Liver (tissue), 9 donors: ENCODE data around the gene PARD3. TPM values are rescaled to one million over a fixed set of nuclear protein-coding genes. Genes with fewer than 3 reads are reported as not detected.

Experiments
- DNase-seq: peaks from one replicate; pipeline ENCODE4 v3.0.0-alpha.2; 2017; ENCODE audit warnings: low spot score
- H3K27ac ChIP-seq, 2 donors: one replicate each; pipeline ENCODE4 v1.7.0; 2013; ENCODE audit warnings: inconsistent platforms in 2 of 2, low read length in 2 of 2, control low read depth in 1 of 2, low read depth in 1 of 2, mild to moderate bottlenecking in 1 of 2
- H3K27me3 ChIP-seq, 4 donors: one replicate each; pipeline versions ENCODE4 v1.6.1 to v1.7.0; 2013; ENCODE audit warnings: low read length in 3 of 4, inconsistent platforms in 1 of 4, mild to moderate bottlenecking in 1 of 4, moderate library complexity in 1 of 4; ENCODE audit not compliant: control insufficient read depth in 4 of 4, insufficient read depth in 4 of 4
- H3K36me3 ChIP-seq, 4 donors: one replicate each; pipeline versions ENCODE4 v1.6.1 to v1.7.0; 2013; ENCODE audit warnings: low read length in 3 of 4, mild to moderate bottlenecking in 3 of 4, low read depth in 1 of 4, moderate library complexity in 1 of 4; ENCODE audit not compliant: control insufficient read depth in 4 of 4, insufficient read depth in 3 of 4
- H3K4me1 ChIP-seq, 4 donors: one replicate each; pipeline versions ENCODE4 v1.6.1 to v1.7.0; 2013; ENCODE audit warnings: low read length in 3 of 4, mild to moderate bottlenecking in 3 of 4, moderate library complexity in 1 of 4; ENCODE audit not compliant: control insufficient read depth in 4 of 4, insufficient read depth in 4 of 4
- H3K4me3 ChIP-seq, 3 donors: one replicate each; pipeline versions ENCODE4 v1.6.1 to v1.7.0; 2013; ENCODE audit warnings: low read length in 3 of 3, control low read depth in 1 of 3, low read depth in 1 of 3, mild to moderate bottlenecking in 1 of 3
- H3K9ac ChIP-seq, 2 donors: one replicate each; pipeline ENCODE4 v1.7.0; 2013; ENCODE audit warnings: low read length in 2 of 2, mild to moderate bottlenecking in 2 of 2, moderate library complexity in 2 of 2, control low read depth in 1 of 2, low read depth in 1 of 2
- H3K9me3 ChIP-seq, 4 donors: one replicate each; pipeline versions ENCODE4 v1.6.1 to v1.7.0; 2013; ENCODE audit warnings: low read length in 3 of 4; ENCODE audit not compliant: control insufficient read depth in 4 of 4
- EGR1 ChIP-seq, 2 donors: IDR thresholded peaks; 2 replicates each; pipeline ENCODE4 v1.6.1; 2016 to 2018; ENCODE audit warnings: antibody characterized with exemption in 2 of 2, low read depth in 2 of 2
- FOXA2 ChIP-seq: IDR thresholded peaks from 2 replicates; pipeline ENCODE4 v1.6.1; 2016; ENCODE audit warnings: antibody characterized with exemption
- GABPA ChIP-seq, 2 donors: IDR thresholded peaks in 1 of 2; conservative IDR thresholded peaks in 1 of 2; 2 replicates each; pipeline ENCODE4 v1.6.1; 2016; ENCODE audit warnings: antibody characterized with exemption in 2 of 2, mild to moderate bottlenecking in 1 of 2, moderate library complexity in 1 of 2
- HNF4A ChIP-seq, 2 donors: conservative IDR thresholded peaks; 2 replicates each; pipeline ENCODE4 v1.6.1; 2016; ENCODE audit warnings: antibody characterized with exemption in 2 of 2, mild to moderate bottlenecking in 2 of 2
- HNF4G ChIP-seq: IDR thresholded peaks from 2 replicates; pipeline ENCODE4 v1.6.1; 2016; ENCODE audit warnings: antibody characterized with exemption
- JUND ChIP-seq, 2 donors: IDR thresholded peaks; 2 replicates each; pipeline ENCODE4 v1.6.1; 2016; ENCODE audit warnings: antibody characterized with exemption in 2 of 2
- NR2F2 ChIP-seq: IDR thresholded peaks from 2 replicates; pipeline ENCODE4 v1.6.1; 2016; ENCODE audit warnings: antibody characterized with exemption
- RAD21 ChIP-seq, 2 donors: IDR thresholded peaks; 2 replicates each; pipeline ENCODE4 v1.6.1; 2016; ENCODE audit warnings: antibody characterized with exemption in 2 of 2, mild to moderate bottlenecking in 2 of 2
- RXRA ChIP-seq, 2 donors: IDR thresholded peaks; 2 replicates each; pipeline ENCODE4 v1.6.1; 2017 to 2018; ENCODE audit warnings: antibody characterized with exemption in 2 of 2, mild to moderate bottlenecking in 1 of 2
- SP1 ChIP-seq: IDR thresholded peaks from 2 replicates; pipeline ENCODE4 v1.6.1; 2018; ENCODE audit warnings: antibody characterized with exemption, mild to moderate bottlenecking
- TAF1 ChIP-seq: conservative IDR thresholded peaks from 2 replicates; pipeline ENCODE4 v1.6.1; 2016; ENCODE audit warnings: antibody characterized with exemption, mild to moderate bottlenecking
- YY1 ChIP-seq: IDR thresholded peaks from 2 replicates; pipeline ENCODE4 v1.6.1; 2016; ENCODE audit warnings: antibody characterized with exemption, mild to moderate bottlenecking
- whole genome bisulfite sequencing: extraction: QIAGEN DNeasy Blood & Tissue Kit; methylation state at CpG from one replicate; pipeline ENCODE4 v1.1.7; 2013; 5-methylcytosine and 5-hydroxymethylcytosine counted together
- polyA plus RNA-seq, 2 donors: library from polyadenylated mRNA; stranded (reverse) in 1 of 2; unstranded in 1 of 2; fragments of 200-250 nt in 1 of 2; fragments of >200 nt in 1 of 2; fragmentation: Nextera tagmentation in 1 of 2; extraction: Ambion mirVana in 1 of 2; gene quantifications; one replicate each; pipeline versions ENCODE4 v1.2.1 to v1.2.3, GENCODE V29; 2013 to 2015
- total RNA-seq, 2 donors: library from RNA; depleted of rRNA; stranded (reverse); fragments of >200 nt; gene quantifications; one replicate each; pipeline ENCODE4 v1.2.3, GENCODE V29; 2014
- TF ChIP-seq, protein P1 (sequence below): IDR thresholded peaks from 2 replicates; pipeline ENCODE4 v1.6.1; 2016; ENCODE audit warnings: antibody characterized with exemption, mild to moderate bottlenecking
- TF ChIP-seq, protein P2 (sequence below): IDR thresholded peaks from 2 replicates; pipeline ENCODE4 v1.6.1; 2016; ENCODE audit warnings: antibody characterized with exemption
- TF ChIP-seq, protein P3 (sequence below): IDR thresholded peaks from 2 replicates; pipeline ENCODE4 v1.6.1; 2016; ENCODE audit warnings: antibody characterized with exemption
- donor health status: healthy.
- donor health status: healthy.
- donor health status: healthy.
- donor health status: healthy.
- donor health status: healthy.

PARD3 gene
- total and polyA plus RNA-seq, 4 donors, result 12.3 to 43.8 (median 13.5) TPM

DNA sequence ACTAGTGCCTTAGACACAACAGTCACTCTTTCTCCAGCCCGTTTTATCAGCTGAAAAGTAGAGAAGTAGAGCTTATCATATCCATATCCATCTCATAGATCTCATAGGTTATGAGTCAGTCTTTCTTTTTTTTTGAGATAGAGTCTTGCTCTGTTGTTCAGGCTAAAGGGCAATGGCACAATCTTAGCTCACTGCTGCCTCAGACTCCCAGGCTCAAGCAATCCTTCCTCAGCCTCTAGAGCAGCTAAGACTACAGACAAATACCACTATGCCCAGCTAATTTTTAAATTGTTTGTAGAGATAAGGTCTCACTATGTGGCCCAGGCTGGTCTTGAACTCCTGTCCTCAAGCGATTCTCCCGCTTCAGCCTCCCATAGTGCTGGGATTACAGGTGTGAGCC is 2.5 kb upstream of the PARD3 start:
- TF ChIP-seq GABPA (IDR thresholded peaks at IDR 0.05 in 1 of 2, conservative IDR thresholded peaks at IDR 0.05 in 1 of 2) (no peak), HNF4G (no peak), HNF4A (conservative IDR thresholded peaks at IDR 0.05) (no peak), FOXA2 (no peak), EGR1 (IDR thresholded peaks at IDR 0.05; ENCODE audit: low read depth in 2 of 2) (no peak)
- Histone ChIP-seq H3K27ac (no peak overlapping the region), H3K36me3 (no peaks in the 10 kb centered on the region), H3K4me1 (peaks cover 5 to 28% (median 16%) of the 10 kb centered on the region in 4 donors), H3K9me3 (no peaks in the 10 kb centered on the region), H3K4me3 (no peak overlapping the region), H3K9ac (no peak overlapping the region), H3K27me3 (no peaks in the 10 kb centered on the region)
- WGBS, result 76% methylated on average over 3 of the region's 3 CpGs
- DNase-seq, result no peak

DNA sequence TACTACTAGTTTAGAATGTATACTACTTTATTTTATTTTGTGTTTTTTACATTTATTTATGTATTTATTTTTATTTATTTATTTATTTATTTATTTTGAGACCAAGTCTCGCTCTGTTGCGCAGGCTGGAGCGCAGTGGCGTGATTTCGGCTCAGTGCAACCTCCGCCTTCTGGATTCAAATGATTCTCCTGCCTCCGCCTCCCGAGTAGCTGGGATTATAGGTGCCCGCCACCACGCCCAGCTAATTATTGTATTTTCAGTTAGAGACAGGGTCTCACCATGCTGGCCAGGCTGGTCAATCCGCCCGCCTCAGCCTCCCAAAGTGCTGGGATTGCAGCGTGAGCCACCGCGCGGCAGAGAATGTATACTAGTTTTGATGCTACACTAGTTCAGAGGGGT is 2.0 kb upstream of the PARD3 start:
- Histone ChIP-seq H3K4me3 (no peak overlapping the region), H3K27me3 (no peaks in the 10 kb centered on the region), H3K36me3 (no peaks in the 10 kb centered on the region), H3K9ac (no peak overlapping the region), H3K9me3 (no peaks in the 10 kb centered on the region), H3K27ac (no peak overlapping the region), H3K4me1 (peaks cover 6 to 30% (median 17%) of the 10 kb centered on the region in 4 donors)
- 98% methylated on average over 16 of the region's 16 CpGs for WGBS
- TF ChIP-seq, protein P1, sequence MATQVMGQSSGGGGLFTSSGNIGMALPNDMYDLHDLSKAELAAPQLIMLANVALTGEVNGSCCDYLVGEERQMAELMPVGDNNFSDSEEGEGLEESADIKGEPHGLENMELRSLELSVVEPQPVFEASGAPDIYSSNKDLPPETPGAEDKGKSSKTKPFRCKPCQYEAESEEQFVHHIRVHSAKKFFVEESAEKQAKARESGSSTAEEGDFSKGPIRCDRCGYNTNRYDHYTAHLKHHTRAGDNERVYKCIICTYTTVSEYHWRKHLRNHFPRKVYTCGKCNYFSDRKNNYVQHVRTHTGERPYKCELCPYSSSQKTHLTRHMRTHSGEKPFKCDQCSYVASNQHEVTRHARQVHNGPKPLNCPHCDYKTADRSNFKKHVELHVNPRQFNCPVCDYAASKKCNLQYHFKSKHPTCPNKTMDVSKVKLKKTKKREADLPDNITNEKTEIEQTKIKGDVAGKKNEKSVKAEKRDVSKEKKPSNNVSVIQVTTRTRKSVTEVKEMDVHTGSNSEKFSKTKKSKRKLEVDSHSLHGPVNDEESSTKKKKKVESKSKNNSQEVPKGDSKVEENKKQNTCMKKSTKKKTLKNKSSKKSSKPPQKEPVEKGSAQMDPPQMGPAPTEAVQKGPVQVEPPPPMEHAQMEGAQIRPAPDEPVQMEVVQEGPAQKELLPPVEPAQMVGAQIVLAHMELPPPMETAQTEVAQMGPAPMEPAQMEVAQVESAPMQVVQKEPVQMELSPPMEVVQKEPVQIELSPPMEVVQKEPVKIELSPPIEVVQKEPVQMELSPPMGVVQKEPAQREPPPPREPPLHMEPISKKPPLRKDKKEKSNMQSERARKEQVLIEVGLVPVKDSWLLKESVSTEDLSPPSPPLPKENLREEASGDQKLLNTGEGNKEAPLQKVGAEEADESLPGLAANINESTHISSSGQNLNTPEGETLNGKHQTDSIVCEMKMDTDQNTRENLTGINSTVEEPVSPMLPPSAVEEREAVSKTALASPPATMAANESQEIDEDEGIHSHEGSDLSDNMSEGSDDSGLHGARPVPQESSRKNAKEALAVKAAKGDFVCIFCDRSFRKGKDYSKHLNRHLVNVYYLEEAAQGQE, result no peak
- TF ChIP-seq YY1, result no peak
- TF ChIP-seq HNF4G, result no peak
- no peak for TF ChIP-seq TAF1
- DNase-seq, result no peak

DNA sequence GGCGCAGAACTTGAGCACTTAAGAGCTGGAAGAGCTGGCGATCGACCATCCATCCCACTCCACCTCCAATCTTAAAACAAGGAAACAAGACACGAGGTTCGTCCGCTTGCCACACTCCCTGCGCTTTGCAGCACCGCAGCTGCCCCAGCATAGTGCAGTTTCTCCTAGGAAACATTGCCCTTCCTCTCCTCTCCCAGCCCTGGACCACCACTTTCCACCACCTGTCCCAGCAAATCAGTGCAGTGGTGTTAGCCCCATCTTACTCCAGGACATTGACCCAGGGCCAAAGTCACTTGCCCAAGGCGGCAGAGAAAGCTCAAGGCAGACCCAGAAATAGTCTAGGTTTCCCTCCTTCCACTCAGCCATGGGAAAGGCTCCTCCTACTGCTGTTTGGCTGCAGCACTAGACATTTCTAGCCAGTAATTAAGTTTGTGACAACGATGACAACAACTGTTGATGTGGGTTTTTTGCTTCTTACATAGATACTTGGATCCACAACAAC is 1.5 kb upstream of the PARD3 start:
- no peak for DNase-seq

DNA sequence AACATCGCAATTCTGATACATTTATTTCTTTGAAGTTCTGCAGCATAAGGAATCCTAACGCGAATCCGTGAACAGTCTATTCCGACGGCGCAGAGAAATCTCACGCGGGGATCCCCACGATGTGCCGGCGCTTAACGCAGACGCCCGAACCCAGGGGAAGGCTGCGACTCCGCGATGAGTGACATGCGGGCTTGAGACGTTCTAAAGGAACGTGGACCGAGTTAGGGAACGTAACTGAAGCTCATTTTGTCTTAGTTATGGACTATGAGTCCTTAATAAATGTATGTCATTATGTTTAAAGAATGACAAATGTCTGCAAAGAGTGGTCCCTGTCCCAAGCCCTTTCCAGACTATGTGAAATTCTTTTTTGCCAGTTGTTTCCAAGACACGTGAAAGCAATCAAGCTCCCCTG is 995 bp upstream of the PARD3 start:
- Histone ChIP-seq H3K4me1 (peaks cover 6 to 30% (median 17%) of the 10 kb centered on the region in 4 donors), H3K36me3 (no peaks in the 10 kb centered on the region), H3K9ac (no peak overlapping the region), H3K27ac (peak overlapping the region; percentile 42 to 56), H3K4me3 (peak overlapping the region; percentile 29 to 99 (median 51)), H3K27me3 (no peaks in the 10 kb centered on the region), H3K9me3 (no peaks in the 10 kb centered on the region)
- TF ChIP-seq NR2F2 (no peak), TAF1 (no peak), EGR1 (IDR thresholded peaks at IDR 0.05; ENCODE audit: low read depth in 2 of 2) (no peak), SP1 (no peak), JUND (IDR thresholded peaks at IDR 0.05) (no peak)
- TF ChIP-seq, protein P2, sequence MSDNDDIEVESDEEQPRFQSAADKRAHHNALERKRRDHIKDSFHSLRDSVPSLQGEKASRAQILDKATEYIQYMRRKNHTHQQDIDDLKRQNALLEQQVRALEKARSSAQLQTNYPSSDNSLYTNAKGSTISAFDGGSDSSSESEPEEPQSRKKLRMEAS, result no peak
- TF ChIP-seq, protein P3, sequence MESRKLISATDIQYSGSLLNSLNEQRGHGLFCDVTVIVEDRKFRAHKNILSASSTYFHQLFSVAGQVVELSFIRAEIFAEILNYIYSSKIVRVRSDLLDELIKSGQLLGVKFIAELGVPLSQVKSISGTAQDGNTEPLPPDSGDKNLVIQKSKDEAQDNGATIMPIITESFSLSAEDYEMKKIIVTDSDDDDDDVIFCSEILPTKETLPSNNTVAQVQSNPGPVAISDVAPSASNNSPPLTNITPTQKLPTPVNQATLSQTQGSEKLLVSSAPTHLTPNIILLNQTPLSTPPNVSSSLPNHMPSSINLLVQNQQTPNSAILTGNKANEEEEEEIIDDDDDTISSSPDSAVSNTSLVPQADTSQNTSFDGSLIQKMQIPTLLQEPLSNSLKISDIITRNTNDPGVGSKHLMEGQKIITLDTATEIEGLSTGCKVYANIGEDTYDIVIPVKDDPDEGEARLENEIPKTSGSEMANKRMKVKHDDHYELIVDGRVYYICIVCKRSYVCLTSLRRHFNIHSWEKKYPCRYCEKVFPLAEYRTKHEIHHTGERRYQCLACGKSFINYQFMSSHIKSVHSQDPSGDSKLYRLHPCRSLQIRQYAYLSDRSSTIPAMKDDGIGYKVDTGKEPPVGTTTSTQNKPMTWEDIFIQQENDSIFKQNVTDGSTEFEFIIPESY, result no peak
- no peak for DNase-seq
- WGBS, result 2% methylated on average over 24 of the region's 24 CpGs

More for the DNA sequence above, 1.5 kb upstream of the PARD3 start:
- no peaks in the 10 kb centered on the region for H3K36me3 ChIP-seq
- H3K27ac ChIP-seq, result peak overlapping the region in 1 of 2 donors; percentile 56
- no peaks in the 10 kb centered on the region for H3K9me3 ChIP-seq
- 19% methylated on average over 10 of the region's 10 CpGs for WGBS
- H3K4me1 ChIP-seq, result peaks cover 6 to 30% (median 17%) of the 10 kb centered on the region in 4 donors
- TF ChIP-seq RAD21 (IDR thresholded peaks at IDR 0.05) (peak; percentile 29 to 40), RXRA (IDR thresholded peaks at IDR 0.05) (no peak)
- peak overlapping the region in 1 of 2 donors; percentile 1 for H3K9ac ChIP-seq
- H3K4me3 ChIP-seq, result peak overlapping the region in 2 of 3 donors; percentile 2 to 51
- no peaks in the 10 kb centered on the region for H3K27me3 ChIP-seq
